ENCODE results near the gene CCDC33.

- TF ChIP-seq CTCF (IDR thresholded peaks at IDR 0.05) (no peak), POLR2A (IDR thresholded peaks at IDR 0.05) (no peak)
Observed at GRCh38 chr15:74289671-74290070, 53.5 kb downstream of the CCDC33 start.
